Activated T-helper 1 cell treated with Interleukin-2 at 50 U/mL for 16 hours (primary cell): ENCODE results near the gene TRAF3IP3.

Experiments
- DNase-seq: peaks from one replicate; pipeline ENCODE4 v3.0.0-alpha.2; 2020; ENCODE audit warnings: low read depth

Gene TRAF3IP3, protein sequence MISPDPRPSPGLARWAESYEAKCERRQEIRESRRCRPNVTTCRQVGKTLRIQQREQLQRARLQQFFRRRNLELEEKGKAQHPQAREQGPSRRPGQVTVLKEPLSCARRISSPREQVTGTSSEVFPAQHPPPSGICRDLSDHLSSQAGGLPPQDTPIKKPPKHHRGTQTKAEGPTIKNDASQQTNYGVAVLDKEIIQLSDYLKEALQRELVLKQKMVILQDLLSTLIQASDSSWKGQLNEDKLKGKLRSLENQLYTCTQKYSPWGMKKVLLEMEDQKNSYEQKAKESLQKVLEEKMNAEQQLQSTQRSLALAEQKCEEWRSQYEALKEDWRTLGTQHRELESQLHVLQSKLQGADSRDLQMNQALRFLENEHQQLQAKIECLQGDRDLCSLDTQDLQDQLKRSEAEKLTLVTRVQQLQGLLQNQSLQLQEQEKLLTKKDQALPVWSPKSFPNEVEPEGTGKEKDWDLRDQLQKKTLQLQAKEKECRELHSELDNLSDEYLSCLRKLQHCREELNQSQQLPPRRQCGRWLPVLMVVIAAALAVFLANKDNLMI

DNA sequence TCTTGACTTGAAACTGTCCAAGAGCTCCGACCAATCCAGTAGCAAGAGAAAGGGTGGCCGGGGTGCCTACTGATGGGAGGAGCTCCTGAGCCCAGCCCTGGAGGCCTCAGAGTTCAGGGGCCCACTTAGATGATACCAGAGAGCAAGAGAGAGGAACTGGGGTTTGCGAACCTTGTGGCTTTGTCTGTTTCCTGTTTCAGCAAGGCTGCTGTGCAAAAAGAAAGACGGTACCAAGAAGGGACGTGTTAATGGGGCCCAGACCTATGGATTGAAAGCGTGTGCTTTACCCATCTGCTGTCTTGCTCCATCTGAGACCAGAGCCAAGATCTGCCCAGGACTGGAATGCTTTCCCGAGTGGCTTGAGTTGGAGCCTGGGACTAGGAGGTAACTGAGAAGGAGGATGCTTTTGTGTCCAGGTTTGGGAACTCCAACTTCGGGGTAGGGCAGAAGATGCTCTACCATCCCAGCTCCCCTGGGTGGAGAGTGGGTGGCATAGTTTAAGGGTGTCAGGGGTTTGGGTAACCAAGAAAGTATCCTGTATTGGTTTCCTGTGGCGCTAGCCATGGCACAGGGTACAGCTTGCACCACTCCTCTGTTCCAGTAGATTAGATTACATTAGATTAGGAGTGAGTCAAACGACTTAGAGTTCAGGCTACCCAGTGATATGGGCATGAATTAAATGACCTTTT lies at the start of gene TRAF3IP3:
TSS of gene TRAF3IP3 (plus strand) at position 128 of the 689 bp plus-strand sequence. CDS start 3,987 bp downstream, outside the sequence.
- DNase-seq: peak; percentile 65

DNA sequence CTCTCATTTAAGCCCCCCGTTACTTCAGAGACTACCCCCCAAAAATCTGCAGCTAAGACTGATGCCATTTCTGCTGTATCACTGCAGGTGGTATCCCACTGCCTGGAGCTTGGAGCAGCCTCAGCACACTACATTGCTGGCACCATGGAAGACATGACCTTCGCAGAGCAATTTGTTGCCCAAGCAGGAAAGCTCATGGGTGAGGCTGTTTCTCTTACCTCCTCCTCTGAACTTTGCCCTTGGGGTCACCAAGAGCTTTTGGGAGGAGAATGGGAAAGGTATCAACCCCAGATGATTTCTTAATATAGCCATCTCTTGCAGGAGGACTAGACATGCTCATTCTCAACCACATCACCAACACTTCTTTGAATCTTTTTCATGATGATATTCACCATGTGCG lies 49.2 kb upstream of the TRAF3IP3 start:
- DNase-seq: no peak

DNA sequence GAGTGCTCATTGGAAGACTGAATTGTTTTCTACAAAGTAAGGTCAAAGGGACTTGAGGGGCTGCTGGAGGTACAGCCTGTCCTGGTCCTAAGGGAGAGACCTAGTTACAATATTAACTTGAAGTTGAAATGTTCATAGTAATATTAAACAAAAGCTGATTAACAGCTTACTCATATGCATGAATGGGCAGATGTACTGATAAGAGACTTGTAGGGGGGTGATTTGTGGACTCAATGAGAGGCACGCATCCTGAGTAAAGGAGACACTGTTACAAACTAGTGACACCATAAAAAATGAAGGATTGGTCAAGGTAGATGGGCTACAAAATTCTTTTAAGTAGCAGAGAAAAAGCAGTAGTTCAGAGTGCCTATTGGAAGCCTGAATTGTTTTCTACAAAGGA lies 48.5 kb upstream of the TRAF3IP3 start:
- no peak for DNase-seq

DNA sequence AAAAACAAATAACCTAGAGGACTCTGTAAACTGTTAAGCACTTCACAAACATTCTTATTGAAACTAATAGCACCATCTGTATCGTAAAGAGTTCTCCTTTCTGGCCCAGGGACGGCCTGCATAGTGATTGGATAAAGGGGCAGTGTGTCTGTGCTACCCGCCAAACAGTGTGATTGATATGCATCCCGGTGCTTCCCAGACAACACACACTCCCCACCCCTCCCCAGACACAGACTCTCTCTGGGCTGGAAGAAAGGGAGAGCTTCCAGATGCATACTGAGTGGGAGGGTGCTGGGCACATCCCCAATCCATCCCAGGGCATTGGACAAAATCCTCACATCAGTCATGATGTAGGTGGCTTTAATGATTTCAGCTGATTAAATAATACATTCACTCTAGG lies 47.6 kb upstream of the TRAF3IP3 start:
- no peak for DNase-seq

DNA sequence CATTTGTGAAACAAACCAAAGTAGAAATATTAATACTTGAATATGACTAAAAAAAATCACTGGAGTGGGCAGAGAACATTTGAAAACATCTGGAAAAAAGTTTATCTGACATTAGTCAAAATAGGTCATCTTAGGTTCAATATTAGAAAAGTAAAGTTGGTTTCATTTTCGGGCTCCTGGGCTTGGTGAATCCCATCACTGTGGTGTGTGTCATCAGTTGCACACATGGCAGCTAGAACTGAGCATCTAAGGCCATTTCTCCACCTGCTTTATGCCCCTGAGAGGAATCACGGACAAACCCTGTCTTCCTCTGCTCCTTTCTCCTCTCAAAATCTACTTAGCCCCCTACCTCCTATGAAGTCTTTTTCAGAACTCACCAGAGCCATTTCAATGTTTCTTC lies 45.8 kb upstream of the TRAF3IP3 start:
- DNase-seq: no peak

DNA sequence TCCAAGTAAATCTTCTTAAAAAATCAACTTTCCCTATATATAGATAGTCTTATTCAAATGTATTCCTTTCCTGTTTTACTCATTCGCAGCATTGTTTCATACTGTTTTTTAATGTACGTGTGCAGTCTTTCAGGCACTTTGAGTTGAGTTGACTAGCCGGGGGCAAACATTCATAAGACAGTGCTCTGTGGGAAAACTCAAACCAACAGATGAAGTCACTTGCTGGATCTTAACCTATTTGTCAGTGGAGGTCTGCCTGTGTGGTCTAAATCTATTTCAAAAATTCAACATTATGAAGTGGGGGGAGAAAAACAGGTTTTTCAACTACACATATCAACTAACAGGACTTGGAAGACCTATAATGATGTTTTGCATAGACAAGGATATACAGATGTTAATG lies 45.0 kb upstream of the TRAF3IP3 start:
- DNase-seq: no peak

DNA sequence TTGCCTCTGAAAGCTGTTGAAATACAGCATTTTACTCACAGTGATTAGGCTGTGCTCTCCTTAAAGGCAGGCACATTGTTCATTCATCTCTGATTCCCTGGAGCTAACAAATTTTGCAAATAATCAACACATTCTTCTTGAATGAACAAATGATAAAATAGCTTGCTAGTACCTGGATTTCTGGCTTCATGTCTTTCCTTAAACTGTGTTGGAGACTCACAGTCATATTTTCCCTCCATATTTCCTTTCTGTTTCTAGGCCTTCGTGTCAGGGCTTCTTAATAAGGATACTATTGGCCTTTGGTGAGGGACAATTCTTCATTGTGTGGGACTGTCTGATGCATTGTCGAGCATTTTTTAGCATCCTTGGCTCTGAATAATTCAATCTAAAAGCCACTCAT lies 41.5 kb upstream of the TRAF3IP3 start:
- DNase-seq: no peak

DNA sequence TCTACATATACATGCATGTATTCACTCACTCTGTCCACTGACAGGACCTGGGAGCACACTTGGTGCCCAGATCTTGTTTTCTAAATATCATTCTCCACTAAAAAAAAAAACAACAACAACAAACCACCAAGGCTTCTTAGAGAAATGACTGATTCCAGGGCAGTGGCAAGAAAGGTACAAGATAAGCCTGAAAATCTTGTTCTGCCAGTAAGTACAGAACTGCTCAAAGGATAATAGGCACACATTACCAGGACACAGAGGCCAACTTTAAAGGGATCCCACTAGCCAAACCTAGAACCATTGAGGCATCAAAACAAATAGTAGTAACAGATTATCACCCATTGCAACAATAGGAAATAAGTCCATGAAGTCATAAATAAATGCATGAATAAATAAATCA lies 40.5 kb upstream of the TRAF3IP3 start:
- no peak for DNase-seq

DNA sequence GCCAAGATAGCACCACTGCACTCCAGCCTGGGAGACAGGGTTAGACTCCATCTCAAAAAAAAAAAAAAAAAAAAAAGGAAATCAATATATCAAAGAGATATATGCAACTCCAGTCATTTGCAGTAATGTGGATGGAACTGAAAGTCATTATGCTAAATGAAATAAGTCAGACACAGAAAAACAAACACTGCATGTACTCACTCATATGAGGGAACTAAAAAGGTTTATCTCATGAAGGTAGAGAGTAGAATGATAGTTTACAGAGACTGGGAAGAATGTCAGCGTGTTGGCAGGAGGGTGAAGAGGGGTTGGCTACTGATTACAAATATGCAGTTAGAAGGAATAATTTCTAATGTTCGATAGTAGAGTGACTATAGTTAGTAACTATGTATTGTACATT lies 38.0 kb upstream of the TRAF3IP3 start:
- DNase-seq: no peak

DNA sequence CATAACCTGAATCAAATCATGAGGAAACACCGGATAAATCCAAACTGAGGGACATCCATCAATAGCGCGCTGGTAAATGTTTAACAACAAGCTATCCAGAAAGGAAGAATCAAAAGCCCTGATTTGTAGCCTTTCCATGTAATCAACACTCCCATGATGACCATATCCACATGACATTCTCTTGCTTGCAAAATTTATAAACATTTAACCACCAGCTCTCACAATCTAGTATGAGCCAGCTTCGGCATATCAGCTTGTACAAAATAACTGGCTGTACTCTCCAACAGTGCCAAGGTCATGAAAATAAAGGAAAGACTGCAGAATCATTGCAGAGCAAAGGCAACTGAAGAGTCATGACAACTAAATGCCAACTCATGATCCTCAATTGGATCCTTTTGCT lies 35.5 kb upstream of the TRAF3IP3 start:
- DNase-seq: no peak

DNA sequence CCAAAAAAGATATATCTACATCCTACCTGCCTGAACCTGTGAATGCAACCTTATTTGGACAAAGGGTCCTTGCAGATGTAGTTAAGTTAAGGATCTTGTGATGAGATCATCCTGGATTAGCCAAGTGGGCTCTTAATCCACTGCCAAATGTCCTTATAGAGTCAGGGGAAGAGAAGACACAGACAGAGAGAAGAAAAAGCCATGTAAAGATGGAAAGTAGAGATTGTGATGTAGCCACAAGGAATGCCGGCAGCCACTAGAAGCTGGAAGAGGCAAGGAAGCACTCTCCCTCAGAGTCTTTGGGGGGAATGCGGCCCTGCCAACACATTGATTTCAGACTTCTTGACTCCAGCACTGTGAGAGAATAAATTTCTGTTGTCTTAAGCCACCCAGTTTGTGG lies 35.0 kb upstream of the TRAF3IP3 start:
- no peak for DNase-seq

DNA sequence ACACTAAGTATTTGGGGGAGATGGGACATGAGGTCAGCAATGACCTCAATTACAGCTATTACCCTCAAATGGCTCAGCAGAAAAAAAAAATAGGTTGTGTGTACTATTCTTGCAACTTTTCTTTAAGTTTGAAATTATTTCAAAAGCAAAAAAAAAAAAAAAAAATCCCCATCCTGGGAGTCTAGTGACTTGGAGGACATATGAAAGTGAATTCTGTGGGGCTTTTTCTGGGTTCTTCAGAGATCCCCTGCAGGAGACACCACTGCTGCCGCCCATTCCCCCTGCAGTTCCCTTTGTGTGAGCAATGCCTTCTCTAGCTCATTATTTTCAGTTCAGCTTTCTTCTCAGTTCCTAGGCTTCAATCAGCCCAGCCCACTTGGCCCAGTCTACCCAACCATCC lies 34.5 kb upstream of the TRAF3IP3 start:
- DNase-seq: no peak

DNA sequence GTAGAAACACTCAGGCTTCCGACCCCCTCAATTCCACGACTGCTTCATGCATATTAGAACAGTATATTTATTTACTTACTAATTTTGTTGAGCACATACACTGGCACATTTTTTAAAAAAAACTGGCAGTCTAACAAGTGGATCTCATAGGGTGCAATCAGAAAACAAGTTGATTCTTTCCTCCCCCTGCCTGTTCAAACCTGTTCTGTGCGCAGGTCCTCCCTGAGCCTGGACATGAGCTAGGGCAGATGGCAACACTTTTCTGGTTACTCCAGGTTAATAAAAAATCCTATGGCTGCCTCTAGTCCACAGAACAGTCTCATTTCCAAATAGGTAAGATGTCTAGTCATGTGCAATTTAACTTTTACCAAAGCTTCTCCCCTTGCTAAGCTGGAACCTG lies 32.6 kb upstream of the TRAF3IP3 start:
- DNase-seq: no peak

DNA sequence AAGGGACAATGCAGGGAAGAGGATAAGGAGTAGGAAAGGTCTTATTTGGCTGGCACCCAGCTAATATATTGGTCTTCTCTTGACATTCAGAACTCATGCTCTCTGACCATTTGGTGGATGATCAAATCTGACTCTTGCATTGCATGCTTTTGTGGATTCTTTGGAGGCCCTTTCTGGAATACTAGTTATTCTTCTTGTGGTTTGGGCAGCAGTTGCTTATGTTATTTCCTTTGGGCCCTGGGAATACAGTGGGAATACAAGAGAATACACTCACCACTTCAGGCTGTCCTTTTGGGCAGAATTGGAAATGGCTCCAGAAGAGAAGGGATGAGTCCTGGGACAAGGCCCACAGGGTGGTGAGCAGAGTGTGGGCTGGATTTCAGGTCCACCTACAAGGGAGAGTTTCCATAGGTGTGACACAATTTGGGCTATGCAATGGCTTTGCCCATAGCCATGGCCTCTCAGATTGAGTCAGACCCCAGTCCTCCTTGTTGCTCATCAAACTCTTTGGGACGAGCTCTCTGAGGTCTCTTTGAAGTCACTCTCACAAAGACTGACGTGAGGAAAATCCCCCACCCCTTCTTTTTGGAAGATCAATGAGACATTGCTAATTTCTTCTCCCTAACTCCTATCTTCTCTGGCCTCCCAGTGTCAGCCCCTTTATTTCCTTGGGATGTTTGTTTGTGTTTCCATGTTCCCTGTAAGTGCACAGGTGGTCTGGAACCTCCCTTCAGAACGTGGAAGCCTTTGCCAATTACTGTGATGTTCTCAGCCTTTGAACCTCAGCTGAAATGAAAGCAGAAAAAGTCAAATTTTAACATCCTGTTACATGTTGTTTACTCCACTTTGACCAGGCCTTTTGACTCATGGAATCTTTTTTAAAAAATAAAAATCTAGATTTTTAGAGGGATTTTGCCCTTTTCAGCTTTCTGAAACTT lies 31.8 kb upstream of the TRAF3IP3 start:
- DNase-seq: no peak

DNA sequence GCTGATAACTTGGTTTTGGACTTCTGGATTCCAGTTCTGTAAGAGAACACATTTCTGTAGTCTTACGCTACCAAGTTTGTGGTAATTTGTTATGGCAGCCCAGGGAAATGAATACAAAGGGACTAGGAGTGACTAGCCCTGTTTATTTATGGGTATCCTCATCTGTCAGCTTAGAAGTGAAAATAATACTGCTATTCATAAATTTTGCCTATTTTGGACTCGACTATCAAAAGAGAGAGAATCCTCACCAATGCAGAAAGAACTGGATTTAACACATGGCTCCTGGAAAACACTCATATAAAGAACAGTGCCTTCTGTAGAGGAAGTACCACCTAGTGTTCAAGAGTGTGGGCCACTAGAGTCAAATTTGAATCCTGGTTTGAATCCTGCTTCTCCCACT lies 28.6 kb upstream of the TRAF3IP3 start:
- no peak for DNase-seq

DNA sequence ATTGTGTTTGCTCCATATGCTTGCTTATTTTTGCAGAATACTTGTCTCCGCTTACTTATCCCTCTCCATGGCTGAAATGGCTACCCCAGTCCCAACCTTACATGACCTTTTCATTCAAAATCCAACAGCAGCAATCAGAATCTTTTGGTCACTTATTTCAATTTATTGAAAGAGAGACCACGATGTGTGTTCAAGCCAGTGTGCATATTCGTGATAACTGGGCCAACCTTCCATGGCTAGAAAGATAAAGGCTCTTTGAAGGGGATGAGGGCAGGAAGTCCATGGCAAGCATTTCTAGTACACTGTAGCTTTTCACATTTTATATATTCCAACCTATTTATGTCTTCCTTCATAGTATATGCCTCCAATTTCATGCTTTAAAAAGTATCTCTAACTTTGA lies 28.1 kb upstream of the TRAF3IP3 start:
- no peak for DNase-seq

DNA sequence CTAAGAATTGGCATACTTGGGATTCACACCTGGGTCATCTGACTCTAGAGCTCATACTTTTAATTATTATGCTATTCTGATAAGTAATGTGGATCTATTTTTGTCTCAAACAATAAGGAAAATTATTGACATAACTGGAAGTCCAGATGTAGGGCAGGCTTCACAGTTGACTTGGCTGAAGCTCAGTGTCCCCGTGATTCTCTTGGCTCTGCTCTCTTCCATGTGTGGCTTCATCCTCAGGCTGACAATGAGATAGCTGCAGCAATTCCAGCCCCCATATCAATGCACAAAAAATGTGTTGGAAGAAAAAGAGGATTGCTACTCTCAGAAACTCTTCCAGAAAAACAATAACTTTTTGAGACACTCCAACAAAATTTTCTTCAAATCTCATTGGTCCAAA lies 27.4 kb upstream of the TRAF3IP3 start:
- DNase-seq: no peak

DNA sequence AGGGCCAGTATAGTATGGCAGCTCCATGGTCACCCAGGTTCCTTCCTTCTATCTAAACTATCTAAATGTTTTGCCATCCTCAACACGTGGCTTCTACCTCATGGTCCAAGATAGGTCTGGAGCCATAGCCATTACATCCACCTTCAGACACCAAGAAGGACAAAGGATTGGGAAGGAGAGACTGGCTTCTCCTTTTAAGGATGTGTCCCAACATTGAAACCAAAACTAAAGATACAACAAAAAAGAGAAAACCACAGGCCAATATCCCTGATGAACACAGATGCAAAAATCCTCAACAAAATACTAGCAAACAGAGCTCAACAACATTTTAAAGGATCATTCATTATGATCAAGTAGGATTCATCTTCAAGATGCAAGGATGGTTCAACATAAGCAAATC lies 26.4 kb upstream of the TRAF3IP3 start:
- DNase-seq: no peak

DNA sequence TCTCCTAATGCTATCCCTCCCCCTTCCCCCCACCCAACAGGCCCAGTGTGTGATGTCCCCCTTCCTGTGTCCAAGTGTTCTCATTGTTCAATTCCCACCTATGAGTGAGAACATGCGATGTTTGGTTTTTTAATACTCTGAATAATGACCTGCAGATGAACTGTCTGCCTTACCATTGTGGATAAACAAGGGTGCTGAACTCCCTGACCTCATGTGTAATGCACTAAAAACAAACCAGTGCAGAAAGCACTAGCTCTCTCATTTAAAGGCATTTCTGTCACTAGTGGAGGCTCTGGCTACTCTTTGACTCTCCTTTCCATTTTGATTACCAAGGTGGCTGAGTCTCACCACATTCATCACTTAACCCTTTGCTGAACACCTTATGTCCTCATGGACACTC lies 23.1 kb upstream of the TRAF3IP3 start:
- no peak for DNase-seq

DNA sequence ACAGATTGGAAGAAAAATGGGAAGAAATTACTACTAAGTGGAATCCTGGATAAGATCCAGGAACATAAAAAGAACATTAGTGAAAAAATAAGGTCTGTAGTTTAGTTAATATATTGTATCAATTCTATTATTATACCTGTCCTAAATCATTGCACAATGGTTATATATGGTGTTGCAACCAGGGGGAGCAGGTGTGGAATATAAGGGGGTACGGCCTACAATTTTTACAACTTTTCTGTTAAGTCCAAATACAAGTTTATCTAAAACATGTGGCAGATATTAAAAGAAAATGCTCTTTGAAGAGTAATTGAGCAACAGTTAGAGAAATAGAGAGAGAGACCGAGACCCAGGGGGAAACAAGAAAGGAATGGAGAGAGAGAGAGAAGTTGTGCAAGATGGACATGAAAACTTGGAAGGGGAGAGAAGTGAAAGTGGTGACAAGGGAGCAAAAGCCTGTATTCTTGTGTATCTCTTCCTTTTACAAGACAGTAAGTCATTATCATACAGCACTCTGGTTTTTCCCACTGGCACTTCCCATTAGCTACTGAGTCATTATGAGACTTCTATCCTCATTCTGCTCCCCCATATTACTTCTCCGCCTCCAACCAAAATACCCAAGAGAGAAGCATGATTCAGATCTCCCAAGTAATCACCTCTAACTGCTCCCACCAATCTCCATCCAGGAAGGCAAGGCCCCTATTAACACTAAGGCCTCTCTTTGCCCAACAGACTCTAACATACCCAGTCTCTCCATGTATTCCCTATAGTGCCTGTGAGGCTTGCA lies 22.3 kb upstream of the TRAF3IP3 start:
- DNase-seq: no peak

DNA sequence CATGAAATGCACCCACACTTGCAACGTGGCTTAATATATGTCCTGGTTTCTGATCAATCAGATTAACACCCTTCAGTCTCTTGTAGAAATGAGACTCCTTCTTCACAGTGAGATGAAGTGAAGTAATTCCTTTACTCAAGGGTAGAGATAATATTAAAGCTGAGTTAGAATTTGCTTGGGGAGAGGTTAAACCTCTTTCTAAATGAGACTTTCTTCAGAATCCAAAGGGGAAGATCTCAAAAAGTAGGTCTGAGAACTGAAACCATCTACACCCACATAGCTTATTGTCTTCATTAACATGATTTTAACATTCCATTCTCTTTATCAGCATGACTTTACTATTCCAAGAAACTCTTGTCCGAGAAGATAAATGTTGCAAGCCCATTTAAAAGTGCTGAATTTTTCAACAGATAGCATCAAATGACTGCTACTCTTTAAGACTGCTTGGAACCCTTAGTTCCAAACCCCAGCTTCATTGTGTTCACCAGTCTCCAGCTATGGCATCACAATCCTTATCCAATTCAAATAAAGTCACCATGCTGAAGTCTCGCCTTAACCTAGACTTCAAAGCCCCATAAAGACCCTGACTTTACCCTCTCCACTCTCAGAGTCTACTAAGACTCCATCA lies 19.2 kb upstream of the TRAF3IP3 start:
- no peak for DNase-seq
